Brain pericyte (primary cell): ENCODE measurements around the gene SNX25.
"Not testable (repeated sequence)": the region's sequence is repeated elsewhere in the genome, so short reads cannot be mapped to it uniquely, and the experiment has no call there.

Experiments
- DNase-seq: peaks from one replicate; pipeline ENCODE4 v3.0.0-alpha.2; 2012; ENCODE audit warnings: low read depth, low spot score

Gene SNX25

GRCh38 chr4:185209031-185209851, at the start of gene SNX25:
Gene SNX25 (plus strand): TSS chr4:185209598. CDS start chr4:185209827, 229 bp downstream.
- DNase-seq = no peak

- no peak for DNase-seq
Observed at GRCh38 chr4:185165605-185166063, 43.8 kb upstream of the SNX25 start.

GRCh38 chr4:185167234-185167633, 42.2 kb upstream of the SNX25 start:
- DNase-seq = no peak

- no peak for DNase-seq
Observed at GRCh38 chr4:185171373-185172071, 37.9 kb upstream of the SNX25 start.

GRCh38 chr4:185179488-185179887, 29.9 kb upstream of the SNX25 start:
- no peak for DNase-seq

- no peak for DNase-seq
Observed at GRCh38 chr4:185182239-185182638, 27.2 kb upstream of the SNX25 start.

- DNase-seq = peak; percentile 55
Observed at GRCh38 chr4:185183622-185184281, 25.6 kb upstream of the SNX25 start.

- DNase-seq = no peak
Observed at GRCh38 chr4:185186769-185187168, 22.6 kb upstream of the SNX25 start.

- no peak for DNase-seq
Observed at GRCh38 chr4:185189606-185190305, 19.6 kb upstream of the SNX25 start.

- no peak for DNase-seq
Observed at GRCh38 chr4:185190306-185190856, 19.0 kb upstream of the SNX25 start.

GRCh38 chr4:185192059-185192458, 17.3 kb upstream of the SNX25 start:
- no peak for DNase-seq

GRCh38 chr4:185194924-185195888, 14.2 kb upstream of the SNX25 start:
- DNase-seq = no peak

- DNase-seq = no peak
Observed at GRCh38 chr4:185196437-185196836, 13.0 kb upstream of the SNX25 start.

GRCh38 chr4:185198189-185198588, 11.2 kb upstream of the SNX25 start:
- not testable (repeated sequence) for DNase-seq

- no peak for DNase-seq
Observed at GRCh38 chr4:185201977-185202962, 7.1 kb upstream of the SNX25 start.

- no peak for DNase-seq
Observed at GRCh38 chr4:185202984-185203485, 6.4 kb upstream of the SNX25 start.

- no peak for DNase-seq
Observed at GRCh38 chr4:185203486-185204237, 5.7 kb upstream of the SNX25 start, which contains the start of gene CFAP97. Gene CFAP97 (minus strand): TSS chr4:185204000. CDS start chr4:185191196, 12,804 bp downstream.
